Measurements from ENCODE around the gene IFIT1. TPM values are rescaled to one million over a fixed set of nuclear protein-coding genes. Genes with fewer than 3 reads are reported as not detected.
"Not testable (repeated sequence)": the region's sequence is repeated elsewhere in the genome, so short reads cannot be mapped to it uniquely, and the experiment has no call there.

Gene IFIT1, protein sequence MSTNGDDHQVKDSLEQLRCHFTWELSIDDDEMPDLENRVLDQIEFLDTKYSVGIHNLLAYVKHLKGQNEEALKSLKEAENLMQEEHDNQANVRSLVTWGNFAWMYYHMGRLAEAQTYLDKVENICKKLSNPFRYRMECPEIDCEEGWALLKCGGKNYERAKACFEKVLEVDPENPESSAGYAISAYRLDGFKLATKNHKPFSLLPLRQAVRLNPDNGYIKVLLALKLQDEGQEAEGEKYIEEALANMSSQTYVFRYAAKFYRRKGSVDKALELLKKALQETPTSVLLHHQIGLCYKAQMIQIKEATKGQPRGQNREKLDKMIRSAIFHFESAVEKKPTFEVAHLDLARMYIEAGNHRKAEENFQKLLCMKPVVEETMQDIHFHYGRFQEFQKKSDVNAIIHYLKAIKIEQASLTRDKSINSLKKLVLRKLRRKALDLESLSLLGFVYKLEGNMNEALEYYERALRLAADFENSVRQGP
- total RNA-seq (2014; rRNA removed; shearing (Covaris generic)): 1.4 and 1.7 TPM in 2 replicates
- polyA plus RNA-seq (2014; cell fraction: nucleus; rRNA removed): 0.75 and 0.90 TPM in 2 replicates

DNA sequence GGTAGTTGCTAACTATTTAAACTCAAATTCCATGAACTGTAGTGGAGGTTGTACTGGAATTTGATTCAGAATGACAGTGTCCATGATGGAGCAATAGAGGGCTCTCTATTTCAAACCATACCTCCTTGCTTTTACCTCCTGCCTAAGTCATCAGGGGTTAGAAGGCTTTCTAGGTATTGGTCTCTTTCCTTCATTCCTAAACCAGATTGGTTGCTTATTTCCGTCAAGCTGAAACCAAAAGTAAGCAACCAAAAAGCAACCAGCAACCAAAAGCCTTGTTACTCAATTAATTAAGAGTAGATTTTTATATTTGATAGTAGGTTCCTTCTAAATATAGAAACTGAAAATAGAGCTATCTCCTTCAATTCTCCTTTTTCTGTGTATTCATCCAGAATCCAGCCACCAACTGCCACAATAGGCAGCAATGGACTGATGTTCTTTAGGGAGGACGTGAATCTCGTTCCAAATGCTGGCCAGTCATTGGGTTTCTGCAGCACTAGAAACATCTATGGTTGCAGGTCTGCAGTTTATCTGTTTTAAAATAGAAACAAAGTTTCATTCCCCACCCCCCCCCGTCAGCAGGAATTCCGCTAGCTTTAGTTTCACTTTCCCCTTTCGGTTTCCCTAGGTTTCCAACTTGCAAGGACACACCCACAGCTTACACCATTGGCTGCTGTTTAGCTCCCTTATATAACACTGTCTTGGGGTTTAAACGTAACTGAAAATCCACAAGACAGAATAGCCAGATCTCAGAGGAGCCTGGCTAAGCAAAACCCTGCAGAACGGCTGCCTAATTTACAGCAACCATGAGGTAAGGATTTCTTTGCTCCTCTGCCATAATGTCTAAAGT, at the start of gene IFIT1:
TSS of gene IFIT1 (plus strand) at position 717 of the 850 bp plus-strand sequence. CDS start at position 807, 90 bp downstream.
- DNase-seq (ENCODE audit: extremely low read depth, low read depth): peak; percentile 80

DNA sequence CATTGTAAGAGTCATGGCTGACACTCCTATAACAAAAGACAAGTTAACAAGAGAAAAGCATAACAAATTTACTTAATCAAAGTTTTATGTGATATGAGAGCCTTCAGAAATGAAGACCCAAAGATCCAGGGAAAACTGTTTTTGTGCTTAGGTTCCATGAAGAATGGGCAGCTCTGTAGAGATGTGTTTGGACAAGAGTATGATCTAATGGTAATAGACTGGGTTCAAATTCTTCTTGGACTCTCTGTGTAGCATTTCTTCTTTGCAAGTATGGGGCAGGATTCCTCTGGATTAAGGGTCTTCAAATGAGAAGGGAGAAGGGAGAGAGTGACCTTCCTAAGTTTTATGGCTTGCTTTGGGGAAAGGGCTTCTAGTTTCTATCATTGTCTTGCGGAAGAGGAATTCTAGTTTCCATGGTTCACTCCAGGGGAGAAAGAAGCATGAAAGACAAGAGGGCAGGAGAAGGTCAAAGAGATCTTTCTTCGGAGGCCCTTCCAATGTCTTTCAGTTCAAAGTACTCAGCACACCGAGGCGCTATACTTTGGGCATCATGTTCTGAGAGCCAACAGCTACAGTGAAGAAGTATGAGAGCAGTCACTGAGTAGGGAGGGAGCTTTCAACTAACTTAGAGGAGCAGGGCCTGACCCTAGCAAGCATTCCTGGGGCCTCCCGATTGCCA, 49.2 kb upstream of the IFIT1 start:
- no peak for DNase-seq (ENCODE audit: extremely low read depth, low read depth)

DNA sequence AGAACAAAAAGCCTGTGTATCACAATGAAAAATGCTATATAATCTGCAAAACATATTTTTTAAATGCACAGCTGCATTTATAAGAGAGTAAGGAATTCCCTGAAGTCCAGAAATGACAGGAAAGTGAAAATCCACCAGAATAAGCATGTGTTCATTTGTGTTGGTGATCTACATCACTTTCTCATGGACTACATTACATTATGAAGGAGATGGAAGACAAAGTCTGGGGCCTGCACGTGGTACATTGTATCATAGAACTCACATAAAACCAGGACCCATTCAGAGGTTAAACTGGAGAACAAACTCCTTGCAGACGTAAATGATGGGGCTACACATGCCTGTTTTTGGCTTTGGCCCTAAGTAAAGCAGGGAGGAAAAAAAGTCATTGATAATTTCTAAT, 48.3 kb upstream of the IFIT1 start:
- DNase-seq (ENCODE audit: extremely low read depth, low read depth): no peak

DNA sequence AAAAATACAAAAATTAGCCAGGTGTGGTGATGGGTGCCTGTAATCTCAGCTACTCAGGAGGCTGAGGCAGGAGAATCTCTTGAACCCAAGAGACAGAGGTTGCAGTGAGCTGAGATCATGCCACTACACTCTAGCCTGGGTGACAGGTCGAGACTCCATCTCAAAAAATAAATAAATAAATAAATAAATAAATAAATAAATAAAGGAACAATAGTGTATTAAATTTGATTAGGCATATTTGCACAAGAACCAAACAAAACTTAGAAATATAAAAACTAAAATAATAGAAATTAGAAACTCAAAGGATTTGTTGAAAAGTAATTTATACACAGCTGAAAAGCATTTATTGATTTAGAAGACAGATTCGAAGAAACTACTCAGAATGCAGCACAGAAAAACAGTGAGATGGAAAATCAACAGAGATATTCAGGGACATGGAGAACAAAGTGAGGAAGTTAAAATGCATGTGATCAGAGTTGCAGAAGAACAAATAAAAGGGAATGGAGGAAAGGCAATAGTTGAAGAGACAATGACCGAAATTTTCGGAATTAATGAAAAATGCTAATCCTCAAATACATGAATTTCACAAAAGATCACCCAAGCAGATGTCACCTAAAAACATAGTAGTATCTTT, 46.9 kb upstream of the IFIT1 start:
- DNase-seq (ENCODE audit: extremely low read depth, low read depth): no peak

DNA sequence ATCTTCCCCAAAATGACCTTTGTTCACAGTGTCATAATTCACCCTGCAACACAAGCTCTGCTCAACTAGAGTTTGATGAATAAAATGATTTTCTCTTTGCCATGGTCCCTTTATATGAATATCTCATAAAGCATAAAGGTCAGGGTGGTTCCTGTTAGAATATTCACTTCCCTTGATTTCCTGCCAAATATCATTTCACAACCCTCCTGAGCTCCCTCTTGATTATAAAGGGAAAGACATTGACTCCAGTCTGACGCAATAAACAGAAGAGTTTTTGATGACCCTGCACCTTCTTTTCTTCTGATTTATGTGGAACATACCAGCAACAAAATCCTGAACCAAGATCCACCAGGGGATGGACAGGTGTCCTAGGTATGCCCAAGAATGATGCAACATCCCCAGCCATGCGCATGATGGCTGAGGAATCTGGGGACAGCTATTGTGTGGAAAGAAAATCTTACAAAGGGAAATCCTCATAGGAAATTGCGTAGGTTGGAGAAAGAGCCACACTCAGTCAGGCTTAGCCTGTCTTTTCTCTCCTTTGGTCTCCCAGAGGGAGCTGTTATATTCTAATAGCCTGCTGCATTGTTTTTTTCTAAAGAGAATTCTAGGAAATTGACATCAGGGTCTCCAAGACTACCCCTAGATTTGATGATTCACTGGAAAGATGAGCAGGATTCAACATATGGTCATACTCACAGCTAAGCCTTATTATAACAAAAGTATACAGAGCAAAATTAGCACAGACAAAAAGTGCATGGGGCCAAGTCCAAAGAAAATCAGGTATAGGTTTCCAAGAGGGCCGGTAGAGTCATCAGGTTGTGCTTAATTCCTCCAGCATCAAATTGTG, 45.8 kb upstream of the IFIT1 start:
- peak; percentile 47 for DNase-seq (ENCODE audit: extremely low read depth, low read depth)

DNA sequence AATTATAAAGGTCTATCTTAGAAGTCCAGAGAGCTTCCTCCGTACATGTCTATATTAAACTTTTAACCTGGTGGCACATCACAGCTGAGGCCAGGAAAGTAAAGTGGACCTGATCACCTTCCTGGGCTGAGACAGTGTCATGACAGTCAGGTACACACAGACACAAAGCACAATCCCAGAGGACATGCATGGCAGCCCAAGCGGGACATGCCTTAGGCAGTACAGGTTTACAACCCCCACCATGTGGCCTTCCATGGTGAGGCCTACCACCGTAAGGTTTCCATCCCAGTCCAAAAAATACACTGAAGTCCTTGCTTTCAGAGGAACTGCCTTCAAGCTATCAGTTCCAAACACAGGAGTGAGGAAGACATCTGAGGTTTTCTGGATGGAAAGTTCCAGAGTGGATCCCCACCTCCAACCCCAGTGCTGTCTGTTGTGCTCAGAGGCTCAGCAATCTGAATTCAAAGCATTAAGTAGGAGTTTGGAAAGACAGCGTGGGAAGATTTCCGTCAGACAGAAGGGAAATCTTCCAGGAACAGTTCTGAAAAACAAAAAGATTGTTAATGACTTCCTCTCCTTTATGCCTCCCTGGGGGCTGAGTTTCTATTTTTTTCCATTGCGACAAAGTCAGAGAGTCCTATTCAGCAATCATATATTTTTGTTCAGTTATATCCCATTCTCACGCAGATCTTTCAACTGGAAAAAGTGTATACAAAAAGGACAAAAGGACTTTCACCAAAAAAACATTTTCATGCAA, 44.5 kb upstream of the IFIT1 start:
- no peak for DNase-seq (ENCODE audit: extremely low read depth, low read depth)

DNA sequence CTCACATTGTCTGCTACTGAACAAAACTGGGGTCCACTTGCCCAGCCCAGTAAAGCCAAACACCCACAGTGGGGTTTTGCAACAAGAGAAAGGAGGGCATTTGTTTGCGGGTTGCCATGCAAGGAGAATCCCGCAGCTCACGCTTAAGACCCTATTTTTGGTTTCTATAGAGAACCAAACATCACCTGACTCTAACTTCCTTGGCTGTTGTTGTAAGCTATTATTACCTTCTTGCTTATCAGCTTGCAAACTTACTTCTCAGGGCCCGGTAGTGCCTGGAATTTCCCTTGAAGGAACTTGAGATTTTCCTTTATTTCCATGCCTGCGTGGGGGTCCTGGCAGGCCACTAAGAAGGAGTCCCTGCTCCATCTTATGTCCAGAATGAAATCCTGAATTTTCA, 43.9 kb upstream of the IFIT1 start:
- no peak for DNase-seq (ENCODE audit: extremely low read depth, low read depth)

DNA sequence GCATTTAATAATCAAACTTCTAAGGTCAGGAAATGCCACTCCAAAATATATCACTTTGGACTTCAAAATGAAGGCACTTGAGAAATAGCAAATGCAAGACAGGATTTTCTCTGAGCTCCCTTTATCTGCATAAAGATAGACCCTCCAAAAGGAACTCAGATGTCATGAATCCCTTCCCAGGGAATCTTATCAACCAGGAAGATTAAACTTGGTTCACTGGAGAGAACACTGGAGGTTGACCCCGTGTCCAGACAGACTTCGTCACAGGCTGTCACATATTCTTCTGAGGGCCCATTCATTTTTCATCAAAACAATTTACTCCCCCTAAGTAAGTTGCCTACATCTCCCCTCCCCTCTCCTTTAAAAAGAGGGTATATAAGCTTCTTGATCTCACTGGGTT, 43.4 kb upstream of the IFIT1 start:
- DNase-seq (ENCODE audit: extremely low read depth, low read depth): no peak

DNA sequence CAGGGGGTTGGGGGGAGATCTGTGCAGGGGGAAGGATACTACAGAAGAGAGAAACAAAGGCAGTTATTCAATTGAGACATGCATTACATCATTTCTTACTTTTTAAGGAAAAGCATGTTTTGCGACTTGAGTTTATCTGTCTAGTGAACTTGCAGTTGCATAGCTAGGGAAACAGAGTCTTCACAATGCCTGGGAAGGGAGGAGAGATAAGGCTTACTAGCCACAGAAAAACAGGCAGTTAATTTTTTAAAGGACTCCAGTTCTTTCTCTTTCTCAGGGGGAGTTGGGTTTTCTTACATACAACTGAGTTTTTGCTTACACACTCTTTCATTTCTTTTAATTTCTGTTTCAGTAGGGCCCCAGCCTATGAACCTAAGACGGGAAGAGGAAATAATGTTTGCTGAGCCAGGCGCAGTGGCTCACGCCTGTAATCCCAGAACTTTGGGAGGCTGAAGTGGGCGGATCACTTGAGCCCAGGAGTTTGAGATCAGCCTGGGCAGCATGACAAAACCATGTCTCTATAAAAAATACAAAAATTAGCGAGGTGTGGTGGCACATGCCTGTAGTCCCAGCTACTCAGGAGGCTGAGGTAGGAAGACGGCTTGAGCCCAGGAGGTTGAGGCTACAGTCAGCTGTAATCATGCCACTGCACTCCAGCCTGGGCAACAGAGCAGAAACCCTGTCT, 41.6 kb upstream of the IFIT1 start:
- not testable (repeated sequence) for DNase-seq (ENCODE audit: extremely low read depth, low read depth)

DNA sequence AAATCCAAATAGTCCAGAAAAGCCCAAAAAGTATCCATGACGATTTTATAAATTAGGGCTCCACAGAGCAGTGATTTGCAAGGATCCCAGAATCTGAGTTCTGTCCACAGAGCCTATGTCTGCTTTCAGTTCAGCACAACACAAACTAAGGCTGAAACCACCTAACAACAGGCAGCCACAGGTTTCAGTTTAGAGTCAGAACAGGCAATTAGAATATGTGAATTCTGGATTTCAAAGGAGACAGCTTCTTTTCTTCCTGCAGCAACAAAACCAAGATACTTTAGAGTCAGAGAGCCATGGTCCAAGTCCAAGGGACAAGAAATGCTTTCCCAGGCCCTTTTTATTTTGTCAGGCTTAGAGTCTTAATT, 41.0 kb upstream of the IFIT1 start:
- DNase-seq (ENCODE audit: extremely low read depth, low read depth): no peak

DNA sequence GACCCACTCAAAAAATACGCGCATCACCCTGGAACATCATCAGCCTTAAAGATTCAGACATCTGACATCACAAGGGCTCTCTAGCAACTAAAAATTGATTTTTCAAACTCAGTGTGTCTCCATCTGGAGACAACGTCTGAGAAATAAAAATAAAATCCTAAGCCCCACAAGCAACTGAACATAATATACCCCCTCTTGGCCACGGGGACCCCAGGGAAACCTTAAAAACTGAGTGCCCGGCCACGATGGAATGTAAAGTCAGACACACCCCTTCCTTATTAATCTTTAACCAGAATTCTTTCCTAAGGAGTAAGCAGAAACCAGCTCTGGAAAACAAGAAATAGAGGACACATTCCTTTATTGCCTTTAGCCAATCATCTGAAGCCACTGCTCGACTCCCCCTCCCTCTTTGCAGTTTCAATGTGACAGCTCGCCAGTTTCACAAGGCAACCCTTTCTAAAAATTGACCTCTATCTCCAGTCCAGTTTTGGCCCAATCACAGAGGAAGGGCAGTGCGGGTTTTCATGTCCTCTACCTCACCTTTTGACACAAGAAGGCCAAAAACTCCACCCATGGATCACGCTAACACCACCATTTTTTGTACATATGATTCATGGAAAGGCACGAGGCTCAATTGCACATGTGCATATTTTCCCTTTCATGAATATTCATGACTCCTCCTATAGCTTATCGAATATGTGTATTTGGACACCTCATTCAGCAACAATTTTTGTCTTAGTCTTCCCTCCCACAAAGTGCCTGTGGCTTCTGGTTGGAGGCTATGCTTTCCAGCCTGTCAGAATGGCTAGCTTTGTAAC, 40.4 kb upstream of the IFIT1 start:
- no peak for DNase-seq (ENCODE audit: extremely low read depth, low read depth)

DNA sequence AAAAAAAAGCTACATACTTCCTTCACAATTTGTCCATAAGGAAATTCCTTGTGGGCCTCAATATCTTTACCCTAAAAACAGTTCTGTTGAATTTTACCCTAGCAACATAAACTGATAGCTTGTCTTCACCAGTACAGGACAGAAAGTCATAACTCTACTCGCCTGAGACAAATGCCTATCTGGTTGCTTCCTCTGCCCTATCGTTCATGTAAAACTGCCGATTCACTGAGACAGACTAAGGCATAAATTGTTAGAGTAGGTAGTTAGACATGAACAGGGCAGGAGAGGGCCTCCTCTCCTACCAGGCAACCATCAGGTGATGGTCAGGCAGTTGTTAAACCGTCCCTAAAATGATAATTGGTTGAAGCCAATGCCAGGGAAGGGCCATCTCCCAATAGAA, 39.6 kb upstream of the IFIT1 start:
- DNase-seq (ENCODE audit: extremely low read depth, low read depth): no peak

DNA sequence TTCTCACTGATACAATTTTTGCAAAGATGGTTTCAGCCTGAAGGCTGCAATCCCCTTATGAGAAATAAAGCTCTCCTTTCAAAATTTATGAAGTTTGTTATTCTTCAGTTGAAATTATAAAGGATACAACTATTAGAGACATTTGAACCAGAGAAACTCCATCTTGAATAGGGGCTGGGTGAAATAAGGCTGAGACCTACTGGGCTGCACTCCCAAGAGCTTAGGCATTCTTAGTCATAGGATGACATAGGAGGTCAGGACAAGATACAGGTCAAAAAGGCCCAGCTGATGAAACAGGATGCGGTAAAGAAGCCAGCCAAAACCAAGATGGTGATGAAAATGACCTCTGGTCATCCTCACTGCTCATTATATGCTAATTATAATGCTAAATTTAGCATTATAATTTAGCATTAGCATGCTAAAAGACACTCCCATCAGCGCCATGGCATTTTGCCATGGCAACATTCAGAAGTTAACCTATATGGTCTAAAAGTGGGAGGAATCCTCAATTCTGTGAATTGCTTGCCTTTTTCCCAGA, 37.0 kb upstream of the IFIT1 start:
- no peak for DNase-seq (ENCODE audit: extremely low read depth, low read depth)

DNA sequence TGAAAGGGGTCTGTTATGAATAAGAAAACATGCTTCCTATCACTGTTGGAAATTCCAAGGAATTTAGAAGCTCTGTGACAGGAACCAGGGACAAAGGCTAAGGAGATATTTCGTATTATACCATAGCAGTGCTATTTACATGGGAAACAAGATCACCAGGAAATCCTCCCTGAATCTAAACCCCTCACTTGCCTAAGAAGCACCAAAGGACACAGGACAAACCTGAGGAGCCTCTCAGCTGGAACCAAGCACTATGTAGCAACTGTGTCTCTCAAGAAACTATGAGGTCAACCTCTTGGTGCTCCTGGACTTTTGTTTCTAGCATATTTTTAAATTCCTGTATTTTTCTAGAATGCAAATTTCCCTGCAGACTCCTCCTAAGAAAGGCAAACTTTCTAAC, 35.3 kb upstream of the IFIT1 start:
- no peak for DNase-seq (ENCODE audit: extremely low read depth, low read depth)

DNA sequence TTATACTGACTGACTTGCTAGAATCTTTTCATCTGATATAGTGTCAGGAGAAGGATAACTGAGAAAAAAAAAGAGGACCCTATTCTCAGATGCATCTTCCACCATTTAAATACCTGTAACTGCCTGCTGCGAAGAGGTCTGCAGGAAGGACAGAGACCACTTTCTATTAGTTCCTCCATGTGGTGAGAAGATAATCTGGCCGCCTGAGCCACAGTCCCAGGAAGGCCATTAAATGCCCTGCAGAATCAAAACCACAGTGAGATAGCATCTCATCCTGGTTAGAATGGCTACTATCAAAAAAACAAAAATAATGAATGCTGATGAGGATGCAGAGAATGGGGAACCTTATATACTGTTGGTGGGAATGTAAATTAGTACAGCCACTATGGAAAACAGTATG, 34.4 kb upstream of the IFIT1 start:
- no peak for DNase-seq (ENCODE audit: extremely low read depth, low read depth)

DNA sequence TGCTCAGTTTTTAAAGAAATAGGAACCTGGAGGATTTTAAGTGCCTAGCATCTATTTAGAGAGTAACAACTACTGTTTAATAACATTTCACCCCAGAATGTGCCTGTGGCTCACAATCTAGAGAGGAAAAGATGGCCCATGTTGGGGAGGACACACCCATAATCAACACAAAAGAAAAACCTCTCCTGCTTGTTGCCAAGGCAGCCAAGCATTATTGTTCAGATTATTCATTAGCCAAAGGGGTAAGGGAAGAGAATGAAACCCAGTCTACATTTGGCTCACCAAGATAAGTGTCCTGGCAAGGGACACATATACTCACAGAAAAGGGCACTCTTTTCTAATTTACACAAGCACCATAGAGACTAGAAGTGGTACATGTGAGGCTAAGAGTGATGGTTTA, 32.3 kb upstream of the IFIT1 start:
- DNase-seq (ENCODE audit: extremely low read depth, low read depth): no peak

DNA sequence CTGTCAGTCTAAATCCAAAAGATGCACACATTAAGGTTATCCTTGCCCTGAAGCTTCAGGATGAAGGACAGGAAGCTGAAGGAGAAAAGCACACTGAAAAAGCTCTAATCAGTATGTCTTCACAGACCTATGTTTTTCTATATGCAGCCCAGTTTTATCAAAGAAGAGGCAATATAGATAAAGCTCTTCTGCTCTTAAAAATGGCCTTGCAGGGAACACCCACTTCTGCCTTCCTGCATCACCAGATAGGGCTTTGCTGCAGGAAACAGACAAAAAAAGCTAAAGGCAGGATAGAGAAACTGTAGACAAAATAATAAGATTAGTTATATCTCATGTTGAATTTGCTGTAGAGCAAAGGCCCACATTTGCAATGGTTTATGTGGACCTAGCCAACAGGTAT, 29.5 kb upstream of the IFIT1 start:
- no peak for DNase-seq (ENCODE audit: extremely low read depth, low read depth)
